ENCODE results near the gene ALDH3B2. TPM values are rescaled to one million over a fixed set of nuclear protein-coding genes. Genes with fewer than 3 reads are reported as not detected.
A peak's percentile ranks its signal among the peaks of the same experiment; 100 is the strongest.

Gene ALDH3B2
- total and polyA plus RNA-seq, 2 experiments from 2014 or later = not detected

- peaks cover 28% of the 10 kb centered on the region for H3K4me1 ChIP-seq (ENCODE audit: low read depth)
- TF ChIP-seq, protein P1, sequence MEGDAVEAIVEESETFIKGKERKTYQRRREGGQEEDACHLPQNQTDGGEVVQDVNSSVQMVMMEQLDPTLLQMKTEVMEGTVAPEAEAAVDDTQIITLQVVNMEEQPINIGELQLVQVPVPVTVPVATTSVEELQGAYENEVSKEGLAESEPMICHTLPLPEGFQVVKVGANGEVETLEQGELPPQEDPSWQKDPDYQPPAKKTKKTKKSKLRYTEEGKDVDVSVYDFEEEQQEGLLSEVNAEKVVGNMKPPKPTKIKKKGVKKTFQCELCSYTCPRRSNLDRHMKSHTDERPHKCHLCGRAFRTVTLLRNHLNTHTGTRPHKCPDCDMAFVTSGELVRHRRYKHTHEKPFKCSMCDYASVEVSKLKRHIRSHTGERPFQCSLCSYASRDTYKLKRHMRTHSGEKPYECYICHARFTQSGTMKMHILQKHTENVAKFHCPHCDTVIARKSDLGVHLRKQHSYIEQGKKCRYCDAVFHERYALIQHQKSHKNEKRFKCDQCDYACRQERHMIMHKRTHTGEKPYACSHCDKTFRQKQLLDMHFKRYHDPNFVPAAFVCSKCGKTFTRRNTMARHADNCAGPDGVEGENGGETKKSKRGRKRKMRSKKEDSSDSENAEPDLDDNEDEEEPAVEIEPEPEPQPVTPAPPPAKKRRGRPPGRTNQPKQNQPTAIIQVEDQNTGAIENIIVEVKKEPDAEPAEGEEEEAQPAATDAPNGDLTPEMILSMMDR (IDR thresholded peaks at IDR 0.05; ENCODE audit: low read depth, low read length) = no peak
Measured at GRCh38 chr11:67615728-67616430, 58.5 kb downstream of the ALDH3B2 start.

DNA sequence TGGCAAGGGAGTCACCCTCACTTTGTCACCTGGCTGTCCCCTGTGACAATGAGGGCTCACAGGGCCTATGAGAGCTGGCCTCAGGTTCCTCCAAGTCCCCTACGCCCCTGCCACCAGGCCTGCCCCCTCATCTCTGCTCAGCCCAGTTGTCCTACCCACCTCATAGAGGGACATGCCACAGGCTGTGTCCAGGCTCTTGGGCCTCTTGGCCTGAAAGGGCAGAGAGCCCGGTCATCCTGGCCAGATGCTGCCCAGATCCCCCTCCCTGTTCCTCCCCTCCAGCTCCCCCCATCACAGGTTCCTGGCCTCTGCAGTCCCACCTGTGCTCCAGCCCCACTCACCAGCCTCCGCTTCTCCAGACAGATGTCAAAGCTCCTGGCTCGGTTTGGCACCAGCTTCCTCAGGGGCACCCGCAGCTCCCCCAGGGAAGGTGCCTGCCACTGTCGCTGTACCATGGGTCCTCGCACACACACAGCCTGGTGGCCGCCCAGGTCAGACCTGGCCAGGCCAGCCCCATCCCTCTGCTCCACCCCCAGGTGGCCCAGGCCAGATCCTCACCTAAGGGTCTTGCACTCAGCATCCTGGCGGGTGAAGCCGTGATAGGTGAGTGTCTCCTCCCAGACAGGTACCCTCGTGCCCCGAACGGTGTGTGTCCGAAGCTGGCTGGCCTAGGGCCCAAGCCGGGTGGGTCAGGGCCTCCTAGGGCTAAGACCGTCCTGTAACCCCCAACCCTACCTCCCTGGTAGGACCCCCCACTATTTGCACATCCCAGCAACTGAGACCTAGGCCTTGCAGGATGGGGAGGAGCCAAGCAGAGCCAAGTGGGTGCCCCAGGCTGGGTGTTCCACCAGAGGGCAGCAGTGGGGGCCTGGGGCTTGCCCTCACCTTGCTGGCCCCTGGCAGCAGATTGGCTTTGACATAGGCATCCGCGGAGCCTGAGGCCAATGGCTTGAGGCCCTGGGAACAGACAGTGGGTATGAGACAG lies 59.4 kb downstream of the ALDH3B2 start:
- TF ChIP-seq, protein P1 (IDR thresholded peaks at IDR 0.05; ENCODE audit: low read depth, low read length) = peak; percentile 55
- H3K27ac ChIP-seq = peak overlapping the region; percentile 7
- peaks cover 11% of the 10 kb centered on the region for H3K36me3 ChIP-seq
- H3K4me3 ChIP-seq = no peak overlapping the region
- H3K9me3 ChIP-seq (ENCODE audit: low read depth) = no peaks in the 10 kb centered on the region
- no peaks in the 10 kb centered on the region for H3K27me3 ChIP-seq
- peak; percentile 23 to 65 for DNase-seq (ENCODE audit: low read depth in 1 of 2, low spot score in 1 of 2)
- peaks cover 28% of the 10 kb centered on the region for H3K4me1 ChIP-seq (ENCODE audit: low read depth)

More at GRCh38 chr11:67615728-67616430, 58.5 kb downstream of the ALDH3B2 start:
- Histone ChIP-seq H3K9me3 (ENCODE audit: low read depth) (no peaks in the 10 kb centered on the region), H3K27me3 (no peaks in the 10 kb centered on the region), H3K27ac (peak overlapping the region; percentile 8), H3K4me3 (no peak overlapping the region), H3K36me3 (peaks cover 3% of the 10 kb centered on the region)
- no peak for DNase-seq (ENCODE audit: low read depth in 1 of 2, low spot score in 1 of 2)

GRCh38 chr11:67613960-67614715 lies 60.3 kb downstream of the ALDH3B2 start:
- no peak overlapping the region for H3K4me3 ChIP-seq

GRCh38 chr11:67613313-67613959 lies 61.0 kb downstream of the ALDH3B2 start:
- Histone ChIP-seq H3K4me1 (ENCODE audit: low read depth) (peaks cover 28% of the 10 kb centered on the region), H3K9me3 (ENCODE audit: low read depth) (no peaks in the 10 kb centered on the region), H3K4me3 (no peak overlapping the region), H3K27ac (peak overlapping the region; percentile 7), H3K27me3 (no peaks in the 10 kb centered on the region), H3K36me3 (peaks cover 24% of the 10 kb centered on the region)
- TF ChIP-seq, protein P1 (IDR thresholded peaks at IDR 0.05; ENCODE audit: low read depth, low read length) = no peak
- DNase-seq (ENCODE audit: low read depth in 1 of 2, low spot score in 1 of 2) = no peak

More at GRCh38 chr11:67613960-67614715, 60.3 kb downstream of the ALDH3B2 start:
- Histone ChIP-seq H3K36me3 (peaks cover 20% of the 10 kb centered on the region), H3K9me3 (ENCODE audit: low read depth) (no peaks in the 10 kb centered on the region), H3K27ac (peak overlapping the region; percentile 7), H3K27me3 (no peaks in the 10 kb centered on the region), H3K4me1 (ENCODE audit: low read depth) (peaks cover 28% of the 10 kb centered on the region)
- peak; percentile 53 to 71 for DNase-seq (ENCODE audit: low read depth in 1 of 2, low spot score in 1 of 2)
- TF ChIP-seq, protein P1 (IDR thresholded peaks at IDR 0.05; ENCODE audit: low read depth, low read length) = peak; percentile 74

All from cardiac muscle cell (in vitro differentiated cells and primary cell).